HL-60/S4 treated with retinoic acid at 250 ng/mL for 4 days and 3 days (cell line): ENCODE data around the gene CPNE7.
"Not testable (repeated sequence)": the region's sequence is repeated elsewhere in the genome, so short reads cannot be mapped to it uniquely, and the experiment has no call there.

ENCODE experiments used
- in situ Hi-C: fragments of 300-500 bp; cut with MboI; formaldehyde crosslinking; loops from 2 replicates; pipeline ENCODE4 v1.7.0; 2022; ENCODE audit warnings: low sequenced_read_pairs

The CPNE7 gene

GRCh38 chr16:89582614-89583196 is 7.1 kb downstream of the CPNE7 start:
- in situ Hi-C loops, result no loop called here

- in situ Hi-C loops, result no loop called here
Measured at GRCh38 chr16:89583197-89583894, 7.8 kb downstream of the CPNE7 start.

- in situ Hi-C loops, result no loop called here
Measured at GRCh38 chr16:89583895-89584644, 8.5 kb downstream of the CPNE7 start.

GRCh38 chr16:89584768-89585549 is 9.4 kb downstream of the CPNE7 start:
- in situ Hi-C loops, result no loop called here

- in situ Hi-C loops, result no loop called here
Measured at GRCh38 chr16:89586218-89586617, 10.7 kb downstream of the CPNE7 start.

GRCh38 chr16:89586853-89587252 is 11.3 kb downstream of the CPNE7 start:
- in situ Hi-C loops, result no loop called here

- in situ Hi-C loops, result not testable (repeated sequence)
Measured at GRCh38 chr16:89587676-89588075, 12.1 kb downstream of the CPNE7 start.

- in situ Hi-C loops, result no loop called here
Measured at GRCh38 chr16:89588413-89589109, 13.0 kb downstream of the CPNE7 start.

- in situ Hi-C loops, result no loop called here
Measured at GRCh38 chr16:89589241-89589926, 13.8 kb downstream of the CPNE7 start.

GRCh38 chr16:89593841-89594240 is 18.3 kb downstream of the CPNE7 start:
- in situ Hi-C loops, result no loop called here

GRCh38 chr16:89595330-89596060 is 19.9 kb downstream of the CPNE7 start:
- in situ Hi-C loops, result no loop called here

- in situ Hi-C loops, result no loop called here
Measured at GRCh38 chr16:89596061-89596689, 20.6 kb downstream of the CPNE7 start.

- in situ Hi-C loops, result no loop called here
Measured at GRCh38 chr16:89596957-89597649, 21.5 kb downstream of the CPNE7 start.

- in situ Hi-C loops, result no loop called here
Measured at GRCh38 chr16:89598199-89598598, 22.6 kb downstream of the CPNE7 start.

- in situ Hi-C loops, result no loop called here
Measured at GRCh38 chr16:89599451-89599858, 23.9 kb downstream of the CPNE7 start.

GRCh38 chr16:89599902-89600301 is 24.3 kb downstream of the CPNE7 start:
- in situ Hi-C loops, result no loop called here

- in situ Hi-C loops, result no loop called here
Measured at GRCh38 chr16:89600427-89600826, 24.9 kb downstream of the CPNE7 start.

GRCh38 chr16:89600956-89601355 is 25.4 kb downstream of the CPNE7 start:
- in situ Hi-C loops, result no loop called here
